Suprapubic skin (tissue), 3 donors: ENCODE results near the gene EMC8.

Source experiments
- POLR2AphosphoS5 ChIP-seq, 3 donors: sonication (generic); formaldehyde crosslinking; IDR thresholded peaks; one replicate each; pipeline ENCODE4 v1.6.1; 2017; ENCODE audit warnings: antibody characterized with exemption in 3 of 3
- TF ChIP-seq, protein P1 (sequence below), 2 donors: fragments of 200-600 bp in 1 of 2; fragments of 450-650 bp in 1 of 2; sonication (generic) in 1 of 2; IDR thresholded peaks; one replicate each; pipeline ENCODE4 v1.5.1; 2016 to 2019; ENCODE audit warnings: antibody characterized with exemption in 2 of 2, mild to moderate bottlenecking in 1 of 2, moderate library complexity in 1 of 2

DNA sequence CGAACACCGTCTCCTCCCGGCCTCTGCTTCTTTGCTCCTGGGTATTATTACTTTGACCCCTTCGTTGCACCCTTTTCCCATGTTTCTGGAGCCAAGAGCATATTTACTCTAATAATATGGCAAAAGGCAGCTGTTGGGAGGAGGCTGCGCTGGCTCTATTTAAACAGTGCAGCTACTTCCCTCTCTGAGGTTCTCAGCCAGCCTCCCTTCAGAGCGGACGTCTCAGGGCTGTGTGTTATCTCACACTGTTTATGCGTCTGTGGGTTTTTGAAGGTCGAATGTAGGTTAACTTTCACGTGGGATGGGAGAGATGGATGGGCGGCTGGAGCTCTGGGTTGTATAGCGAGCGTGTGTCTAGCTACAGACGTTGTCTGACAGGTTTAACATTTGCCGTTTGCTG, 45.4 kb upstream of the EMC8 start:
- TF ChIP-seq, protein P1, sequence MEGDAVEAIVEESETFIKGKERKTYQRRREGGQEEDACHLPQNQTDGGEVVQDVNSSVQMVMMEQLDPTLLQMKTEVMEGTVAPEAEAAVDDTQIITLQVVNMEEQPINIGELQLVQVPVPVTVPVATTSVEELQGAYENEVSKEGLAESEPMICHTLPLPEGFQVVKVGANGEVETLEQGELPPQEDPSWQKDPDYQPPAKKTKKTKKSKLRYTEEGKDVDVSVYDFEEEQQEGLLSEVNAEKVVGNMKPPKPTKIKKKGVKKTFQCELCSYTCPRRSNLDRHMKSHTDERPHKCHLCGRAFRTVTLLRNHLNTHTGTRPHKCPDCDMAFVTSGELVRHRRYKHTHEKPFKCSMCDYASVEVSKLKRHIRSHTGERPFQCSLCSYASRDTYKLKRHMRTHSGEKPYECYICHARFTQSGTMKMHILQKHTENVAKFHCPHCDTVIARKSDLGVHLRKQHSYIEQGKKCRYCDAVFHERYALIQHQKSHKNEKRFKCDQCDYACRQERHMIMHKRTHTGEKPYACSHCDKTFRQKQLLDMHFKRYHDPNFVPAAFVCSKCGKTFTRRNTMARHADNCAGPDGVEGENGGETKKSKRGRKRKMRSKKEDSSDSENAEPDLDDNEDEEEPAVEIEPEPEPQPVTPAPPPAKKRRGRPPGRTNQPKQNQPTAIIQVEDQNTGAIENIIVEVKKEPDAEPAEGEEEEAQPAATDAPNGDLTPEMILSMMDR (IDR thresholded peaks at IDR 0.05): no peak
- TF ChIP-seq POLR2AphosphoS5 (IDR thresholded peaks at IDR 0.05): no peak
